NB4 (cell line): Measurements from ENCODE around the gene RXRA.

Source experiments
- DNase-seq: peaks from one replicate; pipeline ENCODE4 v3.0.0; 2010; ENCODE audit warnings: low read depth
- H3K4me3 ChIP-seq: one replicate; pipeline ENCODE4 v1.5.1; 2011; ENCODE audit warnings: mild to moderate bottlenecking, low read depth, low read length, moderate library complexity
- MAX ChIP-seq: IDR thresholded peaks from 2 replicates; pipeline ENCODE4 v1.6.1; 2011; ENCODE audit warnings: low read depth, low read length
- MYC ChIP-seq: IDR thresholded peaks from 2 replicates; pipeline ENCODE4 v1.6.1; 2011; ENCODE audit warnings: low read depth, low read length
- POLR2A ChIP-seq: IDR thresholded peaks from 2 replicates; pipeline ENCODE4 v1.6.1; 2011; ENCODE audit warnings: mild to moderate bottlenecking; ENCODE audit not compliant: insufficient read length; ENCODE audit errors: extremely low read depth
- TF ChIP-seq, protein P1 (sequence below): IDR thresholded peaks from one replicate; pipeline ENCODE4 v1.5.1; 2012; ENCODE audit warnings: low read depth, low read length

The RXRA gene

GRCh38 chr9:134341929-134342745 is 15.9 kb downstream of the RXRA start:
- no peak for DNase-seq
- TF ChIP-seq MYC = no peak
- TF ChIP-seq MAX = no peak
- no peak for TF ChIP-seq POLR2A
- TF ChIP-seq, protein P1, sequence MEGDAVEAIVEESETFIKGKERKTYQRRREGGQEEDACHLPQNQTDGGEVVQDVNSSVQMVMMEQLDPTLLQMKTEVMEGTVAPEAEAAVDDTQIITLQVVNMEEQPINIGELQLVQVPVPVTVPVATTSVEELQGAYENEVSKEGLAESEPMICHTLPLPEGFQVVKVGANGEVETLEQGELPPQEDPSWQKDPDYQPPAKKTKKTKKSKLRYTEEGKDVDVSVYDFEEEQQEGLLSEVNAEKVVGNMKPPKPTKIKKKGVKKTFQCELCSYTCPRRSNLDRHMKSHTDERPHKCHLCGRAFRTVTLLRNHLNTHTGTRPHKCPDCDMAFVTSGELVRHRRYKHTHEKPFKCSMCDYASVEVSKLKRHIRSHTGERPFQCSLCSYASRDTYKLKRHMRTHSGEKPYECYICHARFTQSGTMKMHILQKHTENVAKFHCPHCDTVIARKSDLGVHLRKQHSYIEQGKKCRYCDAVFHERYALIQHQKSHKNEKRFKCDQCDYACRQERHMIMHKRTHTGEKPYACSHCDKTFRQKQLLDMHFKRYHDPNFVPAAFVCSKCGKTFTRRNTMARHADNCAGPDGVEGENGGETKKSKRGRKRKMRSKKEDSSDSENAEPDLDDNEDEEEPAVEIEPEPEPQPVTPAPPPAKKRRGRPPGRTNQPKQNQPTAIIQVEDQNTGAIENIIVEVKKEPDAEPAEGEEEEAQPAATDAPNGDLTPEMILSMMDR = no peak
- H3K4me3 ChIP-seq = no peak overlapping the region

DNA sequence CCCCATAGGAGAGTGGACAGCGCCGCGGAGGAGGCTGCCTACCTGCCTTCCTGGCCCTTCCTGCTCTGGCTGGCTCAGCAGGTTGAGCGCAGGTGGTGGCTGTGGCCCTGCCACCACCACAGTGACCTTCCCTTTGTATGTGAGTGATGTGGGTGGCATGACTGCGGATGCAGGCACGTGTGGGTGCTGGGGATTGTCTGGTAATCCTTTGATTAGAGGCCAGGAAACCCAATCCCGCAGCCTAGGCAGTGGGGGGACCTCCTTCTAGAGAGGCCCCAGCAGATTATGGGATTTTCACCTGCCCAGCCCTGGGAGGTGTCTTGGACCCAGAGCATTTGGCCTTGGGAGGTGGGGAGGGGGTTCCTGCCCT is 16.5 kb downstream of the RXRA start:
- no peak overlapping the region for H3K4me3 ChIP-seq
- TF ChIP-seq POLR2A = no peak
- no peak for TF ChIP-seq MAX
- TF ChIP-seq, protein P1 = no peak
- no peak for TF ChIP-seq MYC
- no peak for DNase-seq

- DNase-seq = no peak
- TF ChIP-seq MYC (no peak), POLR2A (no peak), MAX (no peak)
- TF ChIP-seq, protein P1 = no peak
Measured at GRCh38 chr9:134343637-134344036, 17.4 kb downstream of the RXRA start.

DNA sequence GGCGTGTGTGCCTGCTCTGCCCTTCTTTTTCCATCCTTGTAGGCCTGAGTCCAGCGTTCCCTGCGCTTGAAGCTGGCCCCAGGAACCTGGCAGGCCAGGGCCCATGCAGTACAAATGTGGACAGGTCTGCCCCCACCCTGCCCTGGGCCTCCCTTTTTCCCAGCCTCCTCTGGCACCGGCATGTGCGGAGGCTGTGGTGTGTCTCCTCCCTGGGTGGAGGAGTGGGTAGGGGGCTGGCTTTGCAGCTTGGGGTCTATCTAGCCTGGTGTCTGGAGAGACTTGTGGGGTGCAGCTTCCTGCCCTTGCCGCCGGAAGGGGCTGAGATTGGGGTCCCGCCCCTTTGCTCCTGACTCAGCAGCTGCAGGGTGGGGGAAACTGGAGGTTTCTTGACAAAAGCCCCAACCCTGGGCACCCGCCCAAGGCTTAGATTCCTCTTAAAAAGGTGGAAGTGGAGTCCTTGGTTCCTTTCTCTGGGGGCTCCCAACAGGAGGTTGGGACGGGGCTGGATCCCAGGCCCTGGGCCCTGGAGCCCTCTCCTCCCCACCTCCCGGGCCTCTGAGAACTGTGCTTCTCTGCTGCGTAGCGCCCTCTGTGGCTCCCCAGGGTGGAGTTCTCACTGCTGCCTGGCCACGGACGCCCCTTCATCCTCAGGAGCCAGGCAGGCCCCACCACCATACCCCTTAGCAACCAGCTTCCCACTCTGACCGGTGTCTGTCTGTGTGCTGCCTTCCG is 18.0 kb downstream of the RXRA start:
- no peak for DNase-seq
- TF ChIP-seq, protein P1 = peak; percentile 6
- TF ChIP-seq POLR2A = no peak
- no peak for TF ChIP-seq MAX
- TF ChIP-seq MYC = no peak
- H3K4me3 ChIP-seq = no peak overlapping the region

More at GRCh38 chr9:134343637-134344036, 17.4 kb downstream of the RXRA start:
- H3K4me3 ChIP-seq = no peak overlapping the region

DNA sequence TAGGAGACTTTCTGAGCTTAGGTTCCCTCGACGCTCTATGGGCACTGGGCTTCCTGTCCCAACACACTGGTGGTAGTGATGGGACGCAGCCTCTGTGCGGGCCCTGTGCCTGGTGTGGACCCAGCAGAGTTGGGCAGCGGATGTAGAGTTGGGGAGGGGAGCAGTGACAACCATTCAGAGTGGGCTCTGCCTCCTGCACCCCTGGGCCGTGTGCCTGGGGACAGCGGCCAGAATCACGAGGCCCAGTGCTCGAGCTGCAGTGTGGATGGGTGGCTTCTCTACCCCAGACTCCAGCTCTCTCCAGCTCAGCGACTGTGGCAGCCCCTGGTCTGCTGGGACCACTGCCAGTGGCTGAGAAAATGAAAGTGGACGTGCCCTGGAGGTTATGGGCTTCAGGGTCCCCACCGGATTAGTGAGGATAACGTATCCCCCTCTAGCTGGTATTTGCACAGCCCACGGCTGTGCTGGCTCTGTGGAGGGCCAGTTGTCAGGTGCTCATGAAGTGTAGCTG is 18.6 kb downstream of the RXRA start:
- no peak for DNase-seq
- TF ChIP-seq MYC (no peak), POLR2A (no peak), MAX (no peak)
- TF ChIP-seq, protein P1 = no peak
- no peak overlapping the region for H3K4me3 ChIP-seq
